NCI-H1930 (cell line): ENCODE results near the gene SF3B2.
A peak's percentile ranks its signal among the peaks of the same experiment; 100 is the strongest.

Source experiments
- DNase-seq, 2 experiments: peaks; one replicate each; lab custom pipeline; 2025; lab: John Stamatoyannopoulos, UW

SF3B2 gene

GRCh38 chr11:66047541-66048365, 4.4 kb upstream of the SF3B2 start:
- no peak for DNase-seq

- peak; percentile 25 to 33 for DNase-seq
Measured at GRCh38 chr11:66048547-66049323, 3.4 kb upstream of the SF3B2 start, which contains the start of gene GAL3ST3. Gene GAL3ST3 (minus strand): TSS chr11:66049161. CDS start chr11:66045415, 3,746 bp downstream.

- no peak for DNase-seq
Measured at GRCh38 chr11:66050581-66051231, 1.5 kb upstream of the SF3B2 start.

GRCh38 chr11:66051371-66051765, 796 bp upstream of the SF3B2 start:
- no peak for DNase-seq

GRCh38 chr11:66052664-66052982, 459 bp downstream of the SF3B2 start:
- DNase-seq = no peak

GRCh38 chr11:66055021-66055420, 2.9 kb downstream of the SF3B2 start:
- DNase-seq = no peak

GRCh38 chr11:66056501-66056900, 4.3 kb downstream of the SF3B2 start:
- DNase-seq = no peak

- DNase-seq = no peak
Measured at GRCh38 chr11:66059966-66060680, 8.0 kb downstream of the SF3B2 start.

GRCh38 chr11:66061268-66061667, 9.1 kb downstream of the SF3B2 start:
- DNase-seq = no peak

GRCh38 chr11:66062408-66062807, 10.2 kb downstream of the SF3B2 start:
- no peak for DNase-seq

GRCh38 chr11:66063900-66064299, 11.7 kb downstream of the SF3B2 start:
- DNase-seq = no peak

- DNase-seq = no peak
Measured at GRCh38 chr11:66064571-66064970, 12.4 kb downstream of the SF3B2 start.

- DNase-seq = no peak
Measured at GRCh38 chr11:66066751-66067150, 14.6 kb downstream of the SF3B2 start.

GRCh38 chr11:66067640-66068039, 15.5 kb downstream of the SF3B2 start:
- no peak for DNase-seq

- peak in 1 of 2 experiments; percentile 68 for DNase-seq
Measured at GRCh38 chr11:66068154-66068821, 16.1 kb downstream of the SF3B2 start.

GRCh38 chr11:66068923-66069714, 17.0 kb downstream of the SF3B2 start:
- DNase-seq = peak; percentile 21 to 31

GRCh38 chr11:66069715-66070603, 17.8 kb downstream of the SF3B2 start, which contains the start of gene PACS1:
Gene PACS1 (plus strand): TSS chr11:66070272. CDS start chr11:66070487, 215 bp downstream.
- peak in 1 of 2 experiments; percentile 45 for DNase-seq

- DNase-seq = no peak
Measured at GRCh38 chr11:66070604-66071380, 18.6 kb downstream of the SF3B2 start.

- DNase-seq = no peak
Measured at GRCh38 chr11:66071381-66071801, 19.2 kb downstream of the SF3B2 start.
